Lung (tissue), 12 donors: ENCODE data around the gene ATP2B2. TPM values are rescaled to one million over a fixed set of nuclear protein-coding genes. Genes with fewer than 3 reads are reported as not detected.

Experiments
- ATAC-seq: fragments of 200-7000 bp; cut with Tn5 transposase; one replicate; pipeline ENCODE4 v1.9.1; 2020; ENCODE audit warnings: moderate number of reproducible peaks; ENCODE audit not compliant: insufficient read depth, low FRiP score
- DNase-seq, 3 donors: peaks; one replicate each; pipeline ENCODE4 v3.0.0-alpha.2; 2013 to 2017
- H3K27ac ChIP-seq, 2 donors: one replicate each; pipeline ENCODE4 v1.5.1; 2013; ENCODE audit warnings: mild to moderate bottlenecking in 2 of 2, moderate library complexity in 2 of 2, control low read depth in 1 of 2, inconsistent platforms in 1 of 2, low read depth in 1 of 2, low read length in 1 of 2
- H3K27me3 ChIP-seq, 3 donors: one replicate each; pipeline ENCODE4 v1.5.1; 2013; ENCODE audit warnings: low read length in 2 of 3; ENCODE audit not compliant: control insufficient read depth in 3 of 3, insufficient read depth in 3 of 3
- H3K36me3 ChIP-seq, 4 donors: one replicate each; pipeline ENCODE4 v1.5.1; 2013; ENCODE audit warnings: low read length in 4 of 4, mild to moderate bottlenecking in 1 of 4, moderate library complexity in 1 of 4; ENCODE audit not compliant: control insufficient read depth in 4 of 4, insufficient read depth in 4 of 4
- H3K4me1 ChIP-seq, 5 donors: one replicate each; pipeline ENCODE4 v1.5.1; 2013; ENCODE audit warnings: low read length in 5 of 5, mild to moderate bottlenecking in 2 of 5, moderate library complexity in 1 of 5; ENCODE audit not compliant: control insufficient read depth in 5 of 5, insufficient read depth in 5 of 5
- H3K4me3 ChIP-seq: one replicate; pipeline ENCODE4 v1.5.1; 2013; ENCODE audit warnings: mild to moderate bottlenecking, control low read depth, moderate library complexity
- H3K9ac ChIP-seq, 2 donors: one replicate each; pipeline ENCODE4 v1.5.1; 2013; ENCODE audit warnings: low read length in 2 of 2, control low read depth in 1 of 2; ENCODE audit not compliant: insufficient read depth in 1 of 2
- H3K9me3 ChIP-seq, 4 donors: one replicate each; pipeline ENCODE4 v1.5.1; 2013; ENCODE audit warnings: low read length in 3 of 4, mild to moderate bottlenecking in 1 of 4, moderate library complexity in 1 of 4; ENCODE audit not compliant: control insufficient read depth in 4 of 4, insufficient read depth in 3 of 4
- CTCF ChIP-seq: IDR thresholded peaks from 2 replicates; pipeline ENCODE4 v1.5.1; 2012; ENCODE audit warnings: mild to moderate bottlenecking; ENCODE audit errors: control extremely low read depth, extremely low read depth
- WGBS, 2 donors: extraction: QIAGEN DNeasy Blood & Tissue Kit; methylation state at CpG; one replicate each; pipeline ENCODE4 v1.1.7; 2013; 5-methylcytosine and 5-hydroxymethylcytosine counted together
- polyA plus RNA-seq, 2 donors: library from polyadenylated mRNA; stranded (reverse); fragments of 200-250 nt; gene quantifications; one replicate each; pipeline ENCODE4 v1.2.1, GENCODE V29; 2013
- total RNA-seq, 2 donors: library from RNA; depleted of rRNA in 1 of 2; stranded (reverse); fragments of >200 nt in 1 of 2; gene quantifications; one replicate each; pipeline ENCODE4 v1.2.1, GENCODE V29; 2014 to 2021
- donor health status: control.
- donor health status: control.
- donor health status: Bipolar disorder and iron deficiency.
- donor health status: healthy.
- donor health status: DM: yes; HTN: yes; CAD: no.

Gene ATP2B2
- total and polyA plus RNA-seq, 4 donors, result 0.06 TPM; not detected in 3

DNA sequence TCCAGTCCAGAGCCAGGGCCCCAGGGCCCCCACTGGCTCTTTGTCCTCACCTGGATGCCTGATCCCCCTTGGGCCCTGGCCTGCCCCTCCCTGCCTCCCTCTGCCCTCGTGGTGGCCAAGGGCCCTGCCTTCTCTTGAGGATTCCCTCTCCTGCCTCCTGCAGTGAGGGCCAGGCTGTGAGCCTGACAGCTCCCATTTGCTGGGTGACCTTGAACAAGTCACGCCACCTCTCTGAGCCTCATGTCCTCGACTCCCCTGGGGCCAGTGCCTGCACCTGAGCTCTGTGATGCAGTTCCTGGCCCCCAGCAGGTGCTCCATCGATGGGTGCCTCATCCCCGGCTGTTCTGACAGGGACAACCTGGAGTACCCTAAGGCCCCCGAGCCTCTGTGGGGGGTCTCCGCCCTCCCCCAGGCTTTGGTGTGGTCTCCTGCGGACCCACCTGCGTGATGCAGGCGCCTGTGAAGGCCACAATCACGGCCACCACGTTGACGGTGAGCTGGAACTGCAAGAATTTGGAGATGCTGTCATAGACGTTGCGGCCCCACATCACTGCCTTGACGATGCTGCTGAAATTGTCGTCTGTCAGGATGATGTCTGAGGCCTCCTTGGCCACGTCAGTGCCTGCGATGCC lies 160.3 kb downstream of the ATP2B2 start:
- Histone ChIP-seq H3K4me1 (no peaks in the 10 kb centered on the region), H3K36me3 (no peaks in the 10 kb centered on the region), H3K27me3 (no peaks in the 10 kb centered on the region), H3K27ac (no peak overlapping the region), H3K9me3 (no peaks in the 10 kb centered on the region), H3K4me3 (no peak overlapping the region), H3K9ac (no peak overlapping the region)
- ATAC-seq (no peak), DNase-seq (no peak)
- TF ChIP-seq CTCF, result no peak
- WGBS, 2 donors, result 68 to 82% methylated on average over 17 to 19 of the region's 19 CpGs

GRCh38 chr3:10344147-10344943 lies 161.0 kb downstream of the ATP2B2 start:
- peak; percentile 38 to 52 (median 45) for DNase-seq
- TF ChIP-seq CTCF, result peak; percentile 70
- no peak overlapping the region for H3K4me3 ChIP-seq
- no peaks in the 10 kb centered on the region for H3K4me1 ChIP-seq
- H3K9ac ChIP-seq, result no peak overlapping the region
- no peaks in the 10 kb centered on the region for H3K27me3 ChIP-seq
- no peak for ATAC-seq
- H3K9me3 ChIP-seq, result no peaks in the 10 kb centered on the region
- no peaks in the 10 kb centered on the region for H3K36me3 ChIP-seq
- H3K27ac ChIP-seq, result no peak overlapping the region
- WGBS, 2 donors, result 31 to 34% methylated on average over 9 of the region's 9 CpGs

- Histone ChIP-seq H3K36me3 (no peaks in the 10 kb centered on the region), H3K4me1 (no peaks in the 10 kb centered on the region), H3K27ac (no peak overlapping the region), H3K4me3 (no peak overlapping the region), H3K9me3 (no peaks in the 10 kb centered on the region), H3K27me3 (no peaks in the 10 kb centered on the region), H3K9ac (no peak overlapping the region)
- DNase-seq, result no peak
- TF ChIP-seq CTCF, result no peak
- 60 to 74% methylated on average over 11 of the region's 11 CpGs for WGBS, 2 donors
- ATAC-seq, result no peak
Measured at GRCh38 chr3:10343526-10343925, 161.9 kb downstream of the ATP2B2 start.
